OCI-LY7 (cell line): ENCODE results near the gene MYCN. TPM values are rescaled to one million over a fixed set of nuclear protein-coding genes. Genes with fewer than 3 reads are reported as not detected.

Experiments used
- BruUV-seq: library from RNA; stranded (reverse); fragments of 400-500 nt; replicated peaks from 2 replicates; lab custom pipeline; 2021; lab: Mats Ljungman, UMichigan
- CTCF ChIA-PET: fragments of 300-600 bp; sonication (Branson Sonifier 250); formaldehyde crosslinking; loops from one replicate; lab custom pipeline; 2022; ENCODE audit warnings: antibody characterized with exemption; ENCODE audit not compliant: unreplicated experiment; lab: Charles Lee
- POLR2A ChIA-PET: fragments of 300-600 bp; sonication (Branson Sonifier 250); formaldehyde crosslinking; loops from one replicate; lab custom pipeline; 2022; ENCODE audit warnings: antibody characterized with exemption; lab: Charles Lee
- DNase-seq: peaks from one replicate; pipeline ENCODE4 v3.0.0-alpha.2; 2015; ENCODE audit warnings: low spot score
- H2AFZ ChIP-seq: fragments of 200-600 bp; sonication (generic), shearing (Covaris generic); 2 replicates; pipeline ENCODE4 v1.6.1; 2014; ENCODE audit warnings: mild to moderate bottlenecking, antibody characterized with exemption, low read length, moderate library complexity
- H3K27ac ChIP-seq: fragments of 200-600 bp; sonication (generic); 2 replicates; pipeline ENCODE4 v1.5.1; 2014; ENCODE audit warnings: mixed run types, low read depth, mild to moderate bottlenecking, moderate library complexity, low read length, inconsistent platforms; ENCODE audit not compliant: poor library complexity, severe bottlenecking
- H3K36me3 ChIP-seq: fragments of 200-600 bp; sonication (generic); 2 replicates; pipeline ENCODE4 v1.6.1; 2014; ENCODE audit warnings: mild to moderate bottlenecking, antibody characterized with exemption, low read length, moderate library complexity, mixed read lengths; ENCODE audit not compliant: insufficient read depth
- H3K4me1 ChIP-seq: fragments of 200-600 bp; sonication (generic); 2 replicates; pipeline ENCODE4 v1.5.1; 2014; ENCODE audit warnings: mild to moderate bottlenecking, low read length; ENCODE audit not compliant: insufficient read depth, poor library complexity, severe bottlenecking
- H3K4me2 ChIP-seq: fragments of 200-600 bp; sonication (generic); 2 replicates; pipeline ENCODE4 v1.6.1; 2014; ENCODE audit warnings: mild to moderate bottlenecking, low read length
- H3K4me3 ChIP-seq: fragments of 200-600 bp; sonication (generic); 2 replicates; pipeline ENCODE4 v1.5.1; 2014; ENCODE audit warnings: mild to moderate bottlenecking, low read depth, low read length; ENCODE audit not compliant: poor library complexity, severe bottlenecking
- H3K79me2 ChIP-seq: fragments of 200-600 bp; sonication (generic); 2 replicates; pipeline ENCODE4 v1.6.1; 2016; ENCODE audit warnings: low read depth, mild to moderate bottlenecking, low read length, moderate library complexity, mixed read lengths; ENCODE audit not compliant: insufficient read depth
- H3K9me2 ChIP-seq: fragments of 200-600 bp; sonication (generic); 2 replicates; pipeline ENCODE4 v1.6.1; 2016; ENCODE audit warnings: mild to moderate bottlenecking, low read length, mixed read lengths; ENCODE audit not compliant: insufficient read depth
- H3K9me3 ChIP-seq: fragments of 200-600 bp; sonication (generic); 2 replicates; pipeline ENCODE4 v1.6.1; 2014; ENCODE audit warnings: mild to moderate bottlenecking, mixed run types, low read length, mixed read lengths
- H4K20me1 ChIP-seq: fragments of 200-600 bp; sonication (generic); 2 replicates; pipeline ENCODE4 v1.6.1; 2014; ENCODE audit warnings: mild to moderate bottlenecking, antibody characterized with exemption, low read length, moderate library complexity, mixed read lengths; ENCODE audit not compliant: insufficient read depth
- CTCF ChIP-seq: fragments of 200-600 bp; sonication (generic); conservative IDR thresholded peaks from 2 replicates; pipeline ENCODE4 v1.5.1; 2014; ENCODE audit warnings: mild to moderate bottlenecking, antibody characterized with exemption, low read length, moderate library complexity, mixed read lengths
- EZH2phosphoT487 ChIP-seq: fragments of 200-600 bp; sonication (generic); IDR thresholded peaks from 2 replicates; pipeline ENCODE4 v1.6.1; 2018; ENCODE audit warnings: low read depth, borderline replicate concordance, mild to moderate bottlenecking, mixed run types, antibody characterized with exemption, low read length, moderate library complexity, mixed read lengths
- intact Hi-C: fragments of 100-400 bp; cut with micrococcal nuclease; formaldehyde crosslinking; loops from one replicate; pipeline ENCODE4 v1.10.0; 2022; ENCODE audit not compliant: unreplicated experiment
- total RNA-seq, 2 experiments: library from RNA; depleted of rRNA in 1 of 2; stranded (reverse); fragments of >200 nt in 1 of 2; shearing (Covaris generic) in 1 of 2; gene quantifications; 2 replicates each; pipeline ENCODE4 v1.2.3, GENCODE V29; 2014 to 2022

The MYCN gene
- total RNA-seq, 2 experiments from 2014 or later, result not detected

- no peak overlapping the region for H2AFZ ChIP-seq
- no peaks in the 10 kb centered on the region for H4K20me1 ChIP-seq
- intact Hi-C loops, result no loop called here
- BruUV-seq, result no TSS peak
- ChIA-PET CTCF (no interaction called here), POLR2A (interaction anchor here (0.5 to 0.7 kb wide), 5 partner anchors 9 to 694 kb away, joined by 3 to 9 read pairs (median 7); no protein-coding TSS in a partner anchor)
- H3K9me3 ChIP-seq, result no peaks in the 10 kb centered on the region
- no peaks in the 10 kb centered on the region for H3K36me3 ChIP-seq
- H3K79me2 ChIP-seq, result no peaks in the 10 kb centered on the region
- no peak overlapping the region for H3K27ac ChIP-seq
- no peaks in the 10 kb centered on the region for H3K9me2 ChIP-seq
- no peaks in the 10 kb centered on the region for H3K4me1 ChIP-seq
- TF ChIP-seq EZH2phosphoT487 (no peak), CTCF (no peak)
- no peak overlapping the region for H3K4me2 ChIP-seq
- DNase-seq, result no peak
- H3K4me3 ChIP-seq, result no peak overlapping the region
Observed at GRCh38 chr2:15907461-15908324, 32.7 kb upstream of the MYCN start.

GRCh38 chr2:15908371-15908770, 32.0 kb upstream of the MYCN start:
- H3K9me3 ChIP-seq, result no peaks in the 10 kb centered on the region
- no peaks in the 10 kb centered on the region for H4K20me1 ChIP-seq
- TF ChIP-seq CTCF, result no peak
- TF ChIP-seq EZH2phosphoT487, result no peak
- no peaks in the 10 kb centered on the region for H3K36me3 ChIP-seq
- no peak overlapping the region for H2AFZ ChIP-seq
- H3K4me2 ChIP-seq, result no peak overlapping the region
- intact Hi-C loops, result no loop called here
- H3K79me2 ChIP-seq, result no peaks in the 10 kb centered on the region
- H3K27ac ChIP-seq, result no peak overlapping the region
- no peak for DNase-seq
- ChIA-PET POLR2A (interaction anchor here (0.5 to 0.7 kb wide), 2 partner anchors 8 to 13 kb away, joined by 5 to 7 read pairs; no protein-coding TSS in a partner anchor), CTCF (no interaction called here)
- H3K4me3 ChIP-seq, result no peak overlapping the region
- BruUV-seq, result no TSS peak
- no peaks in the 10 kb centered on the region for H3K4me1 ChIP-seq
- no peaks in the 10 kb centered on the region for H3K9me2 ChIP-seq

- Histone ChIP-seq H3K4me2 (no peak overlapping the region), H3K4me3 (no peak overlapping the region), H4K20me1 (no peaks in the 10 kb centered on the region), H3K79me2 (no peaks in the 10 kb centered on the region), H3K9me3 (no peaks in the 10 kb centered on the region), H3K9me2 (no peaks in the 10 kb centered on the region), H3K36me3 (no peaks in the 10 kb centered on the region), H3K4me1 (no peaks in the 10 kb centered on the region), H2AFZ (no peak overlapping the region), H3K27ac (no peak overlapping the region)
- CTCF ChIA-PET, result no interaction called here
- TF ChIP-seq EZH2phosphoT487 (no peak), CTCF (no peak)
- POLR2A ChIA-PET, result interaction anchor here (0.6 to 1.1 kb wide), 2 partner anchors 11 to 432 kb away, joined by 3 read pairs; no protein-coding TSS in a partner anchor
- no peak for DNase-seq
- no TSS peak for BruUV-seq
- intact Hi-C loops, result no loop called here
Observed at GRCh38 chr2:15909157-15909556, 31.2 kb upstream of the MYCN start.
